HG03432 (cell line): ENCODE results near the gene ARGLU1.

ENCODE experiments used
- ATAC-seq: cut with Tn5 transposase; IDR thresholded peaks from one replicate; pipeline ENCODE4 v1.9.1; 2021; ENCODE audit warnings: mild to moderate bottlenecking, moderate library complexity; ENCODE audit not compliant: unreplicated experiment

ARGLU1 gene

GRCh38 chr13:106588367-106588766, 20.4 kb upstream of the ARGLU1 start:
- ATAC-seq = no peak

- ATAC-seq = no peak
These were observed 19.9 kb upstream of the ARGLU1 start for GRCh38 chr13:106587787-106588186.

- no peak for ATAC-seq
These were observed 18.8 kb upstream of the ARGLU1 start for GRCh38 chr13:106586648-106587166.

DNA sequence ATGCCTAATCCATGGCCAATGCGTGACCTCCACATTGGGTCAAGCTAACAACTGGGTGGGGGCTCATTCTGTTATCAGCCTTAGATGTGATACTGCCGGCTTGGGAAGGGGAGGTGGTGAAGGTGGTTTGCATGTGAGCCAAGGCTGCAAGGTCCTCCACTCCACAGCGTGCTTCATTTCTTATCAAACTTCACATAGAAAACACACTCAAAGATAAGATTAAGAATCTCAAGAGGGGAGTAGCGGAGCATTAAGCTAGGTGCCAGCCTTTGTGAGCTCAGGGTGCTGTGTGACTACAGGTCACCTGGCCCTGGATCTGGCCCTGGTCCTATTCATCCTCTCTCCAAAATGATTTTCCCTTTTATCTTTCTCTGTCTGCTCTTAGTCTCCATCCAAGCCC, 13.3 kb upstream of the ARGLU1 start:
- no peak for ATAC-seq

DNA sequence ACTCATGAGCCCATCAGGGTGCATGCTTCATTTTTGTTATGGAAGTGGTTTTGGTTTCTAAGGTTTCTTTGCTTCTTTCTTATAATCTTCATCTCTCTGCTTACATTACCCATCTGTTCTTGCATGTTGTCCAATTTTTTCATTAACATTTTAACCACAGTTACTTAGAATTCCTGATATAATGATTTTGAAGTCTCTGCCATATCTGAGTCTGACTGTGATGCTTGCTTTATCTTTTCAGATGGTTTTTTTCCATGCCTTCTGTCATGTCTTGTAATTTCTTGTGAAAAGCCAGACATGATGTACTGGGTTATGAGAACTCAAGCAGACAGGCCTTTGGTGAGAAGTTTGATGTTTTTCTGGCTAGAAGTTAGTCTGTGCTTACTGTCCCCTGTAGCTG, 8.0 kb upstream of the ARGLU1 start:
- no peak for ATAC-seq

- no peak for ATAC-seq
These were observed 5.9 kb upstream of the ARGLU1 start for GRCh38 chr13:106573868-106574267.

- no peak for ATAC-seq
These were observed 5.4 kb upstream of the ARGLU1 start for GRCh38 chr13:106573284-106573846.

DNA sequence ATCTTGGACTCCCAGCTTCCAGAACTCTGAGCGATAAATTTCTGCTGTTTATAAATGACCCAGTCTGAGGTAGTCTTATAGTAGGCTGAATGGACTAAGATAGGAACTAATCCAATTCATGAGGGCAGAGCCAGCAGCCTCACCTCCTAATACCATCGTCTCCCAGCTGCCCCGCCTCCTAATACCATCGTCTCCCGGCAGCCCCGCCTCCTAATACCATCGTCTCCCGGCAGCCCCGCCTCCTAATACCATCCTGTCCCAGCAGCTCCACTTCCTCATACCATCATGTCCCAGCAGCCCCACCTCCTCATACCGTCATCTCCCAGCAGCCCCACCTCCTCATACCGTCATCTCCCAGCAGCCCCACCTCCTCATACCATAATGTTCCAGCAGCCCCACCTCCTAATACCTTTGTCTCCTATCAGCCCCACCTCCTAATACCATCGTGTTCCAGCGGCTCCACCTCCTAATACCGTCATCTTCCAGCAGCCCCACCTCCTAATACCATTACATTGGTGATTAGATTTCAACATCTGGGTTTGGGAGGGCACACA, 2.4 kb upstream of the ARGLU1 start:
- ATAC-seq = no peak

- ATAC-seq = no peak
These were observed 1.5 kb upstream of the ARGLU1 start for GRCh38 chr13:106569233-106570095.

GRCh38 chr13:106568299-106569003, 514 bp upstream of the ARGLU1 start:
- ATAC-seq = peak; percentile 38

DNA sequence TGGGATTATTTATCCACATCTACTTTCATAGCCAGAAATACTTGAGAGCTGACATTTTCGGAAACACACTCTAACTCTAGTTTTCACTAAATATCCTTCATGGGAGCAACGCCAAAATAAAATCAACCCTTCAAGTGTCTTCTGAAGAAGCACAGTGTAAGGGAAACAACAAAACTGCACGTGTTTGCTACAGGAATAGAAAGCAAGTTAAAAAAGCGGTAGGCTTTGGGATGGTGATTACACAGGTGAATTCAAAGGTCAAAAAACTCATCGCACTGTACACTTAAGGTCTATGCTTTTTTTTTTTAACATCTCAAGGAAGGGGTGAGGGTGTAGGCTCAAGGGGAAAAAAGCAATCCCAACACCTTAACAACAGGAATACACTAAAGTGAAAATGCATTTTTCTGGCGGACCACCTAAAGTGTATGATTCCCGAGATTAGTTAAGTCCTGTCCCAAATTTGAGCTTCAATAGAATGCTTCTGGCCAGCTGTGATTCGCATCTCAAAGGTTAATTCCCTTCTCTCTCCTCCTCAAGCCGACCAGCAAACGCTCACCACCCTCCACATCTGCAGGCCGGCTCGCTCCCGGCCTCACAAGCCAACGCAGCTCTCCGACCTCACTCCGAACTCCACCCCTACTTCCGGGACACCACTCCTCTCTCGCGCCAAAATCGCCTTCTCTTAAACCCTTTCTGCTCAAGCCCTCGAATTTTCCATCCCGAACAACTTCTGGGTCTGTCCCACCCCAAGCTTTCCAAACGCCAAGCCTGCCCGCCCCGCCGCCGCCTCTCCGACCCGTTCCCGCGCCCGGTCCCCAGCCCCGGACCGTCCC, 1.1 kb downstream of the ARGLU1 start:
- ATAC-seq = peak; percentile 50

GRCh38 chr13:106565127-106565775, 2.7 kb downstream of the ARGLU1 start:
- ATAC-seq = no peak

DNA sequence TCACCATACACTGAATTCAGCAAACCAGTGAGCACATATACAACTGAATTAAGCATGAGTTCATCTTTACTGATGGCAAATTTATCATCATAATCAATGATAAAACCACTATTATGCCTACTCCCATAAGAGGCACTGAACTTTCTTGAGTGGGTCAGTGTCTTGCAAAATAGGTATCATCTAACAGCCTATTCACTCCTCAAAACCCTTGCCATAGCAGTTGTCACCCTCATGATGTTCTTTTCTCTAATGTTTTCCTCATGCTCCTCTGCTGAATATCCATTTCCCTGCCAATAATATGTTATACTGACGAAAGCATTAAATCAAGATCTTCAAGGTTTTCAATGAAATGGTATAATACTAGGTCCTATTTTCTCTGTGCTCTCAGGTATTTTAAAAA, 5.6 kb downstream of the ARGLU1 start:
- no peak for ATAC-seq

GRCh38 chr13:106561551-106562170, 6.3 kb downstream of the ARGLU1 start:
- ATAC-seq = peak; percentile 85

DNA sequence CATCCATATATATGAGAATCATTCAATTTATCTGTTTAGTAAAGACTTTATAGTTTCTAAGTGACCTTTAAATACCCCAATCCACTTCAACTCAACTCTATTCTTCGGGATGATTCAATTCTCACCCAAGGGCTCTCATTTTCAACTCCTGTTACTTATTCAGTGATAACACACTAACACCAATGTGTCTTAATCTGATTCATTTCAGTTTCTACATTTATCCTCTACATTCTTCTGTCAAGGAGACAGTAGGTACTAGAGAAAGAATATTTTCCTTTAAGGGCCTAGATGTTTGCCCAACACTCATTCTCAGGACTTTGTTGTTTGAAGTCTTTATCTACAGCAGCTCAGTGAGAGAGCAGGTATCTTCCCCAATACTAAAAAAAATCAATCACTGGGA, 7.1 kb downstream of the ARGLU1 start:
- peak; percentile 42 for ATAC-seq

DNA sequence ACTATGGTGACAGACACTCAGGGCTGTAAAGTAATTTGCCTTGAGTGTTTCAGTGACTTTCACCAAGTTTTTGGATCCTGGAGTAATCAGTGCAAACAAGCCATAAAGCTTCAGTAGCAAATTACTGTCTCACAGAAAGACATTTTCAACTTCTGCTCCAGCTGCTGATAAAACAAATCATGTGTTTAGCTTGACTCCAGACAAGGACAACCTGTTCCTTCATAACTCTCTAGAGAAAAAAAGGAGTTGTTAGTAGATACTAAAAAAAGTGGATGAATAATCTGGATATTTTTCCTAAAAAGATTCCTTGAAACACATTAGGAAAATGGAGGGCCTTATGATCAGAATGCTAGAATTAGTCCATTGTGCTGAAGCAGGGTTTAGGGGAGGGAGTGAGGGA, 9.4 kb downstream of the ARGLU1 start:
- no peak for ATAC-seq

DNA sequence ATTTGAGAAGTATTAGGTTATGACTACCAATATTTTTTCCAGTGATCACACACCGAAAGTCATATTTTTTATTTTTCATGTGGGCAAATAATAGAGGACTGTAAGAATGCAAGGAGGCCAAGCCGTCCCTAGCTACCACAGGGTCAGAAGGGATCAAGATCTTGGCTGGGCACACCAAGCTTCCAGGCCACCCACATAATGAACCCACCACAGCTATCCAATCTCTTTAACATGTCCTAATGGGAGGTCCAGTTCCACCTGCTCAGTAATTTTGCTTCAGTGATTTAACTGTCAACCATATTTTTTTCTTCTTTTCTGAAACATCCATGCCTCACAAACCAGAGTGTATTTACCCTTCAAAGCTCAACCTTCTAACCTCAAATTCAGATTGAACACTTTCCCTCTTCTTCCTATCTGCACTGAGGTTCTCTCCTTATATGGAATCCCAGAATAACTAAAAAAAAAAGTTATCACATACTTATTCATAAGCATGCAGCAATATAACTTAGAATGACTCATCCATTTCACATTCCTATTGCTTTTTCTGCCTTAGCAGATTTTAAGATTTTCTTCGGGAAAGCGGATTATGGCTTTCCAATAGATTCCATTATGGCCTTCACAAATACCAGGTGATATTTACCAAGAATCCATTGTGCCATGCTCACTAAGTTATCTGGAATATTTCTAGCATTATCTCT, 12.2 kb downstream of the ARGLU1 start:
- no peak for ATAC-seq

- no peak for ATAC-seq
These were observed 16.2 kb downstream of the ARGLU1 start for GRCh38 chr13:106551751-106552150.

DNA sequence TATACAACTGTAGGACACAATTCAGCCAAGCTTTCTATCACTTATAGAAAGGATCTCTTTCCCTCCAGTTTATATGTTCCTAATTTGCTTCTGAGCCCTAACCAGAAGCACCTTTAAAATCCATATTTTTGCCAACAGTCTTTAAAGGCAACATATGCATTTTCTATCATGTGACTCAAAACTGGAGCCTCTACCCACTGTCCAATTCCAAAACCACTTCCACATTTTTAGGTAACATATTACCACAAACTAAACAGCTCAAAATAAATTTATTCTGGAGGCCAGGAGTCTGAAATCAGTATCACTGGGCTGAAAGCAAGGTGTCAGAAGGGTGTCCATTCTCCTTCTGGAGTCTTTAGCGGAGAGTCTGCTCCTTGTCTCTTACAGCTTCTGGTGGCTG, 16.6 kb downstream of the ARGLU1 start:
- no peak for ATAC-seq
